Mesenteric fat pad (tissue), 1 donor: ENCODE data around the gene SRSF7. TPM values are rescaled to one million over a fixed set of nuclear protein-coding genes. Genes with fewer than 3 reads are reported as not detected.

Source experiments
- DNase-seq: peaks from one replicate; pipeline ENCODE4 v3.0.0-alpha.2; 2020; ENCODE audit warnings: low spot score
- total RNA-seq: library from RNA; stranded (reverse); fragmentation: NEBNext Ultra II Directional; extraction: Animal tissue kit (Norgen Biotek cat#: 25700); gene quantifications from one replicate; pipeline ENCODE4 v1.2.1, GENCODE V29; 2021
- donor health status: DM: yes; HTN: yes; CAD: no.

Gene SRSF7
- total RNA-seq, 1 donor from 2014 or later, result 151 TPM

GRCh38 chr2:38754506-38754905 lies 3.3 kb upstream of the SRSF7 start:
- DNase-seq, result no peak

DNA sequence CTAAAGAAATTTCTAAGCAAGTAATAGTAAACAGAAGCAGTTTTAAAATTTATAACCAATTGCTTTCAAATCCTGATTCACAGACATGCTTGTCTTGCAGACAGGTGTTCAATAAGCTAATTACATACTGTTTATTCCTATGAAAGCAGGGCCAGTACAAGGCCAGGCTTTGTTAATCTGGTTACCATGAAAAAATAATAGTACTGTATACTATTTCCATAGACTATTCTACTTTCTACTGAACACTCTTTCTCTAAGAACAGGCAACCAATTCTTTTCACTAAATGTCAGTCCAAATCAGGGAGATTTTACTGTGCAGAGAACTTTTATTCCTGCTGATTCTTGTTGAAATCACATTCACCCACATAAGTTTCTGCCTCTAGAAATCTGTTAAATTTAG lies 2.9 kb upstream of the SRSF7 start:
- DNase-seq, result no peak

DNA sequence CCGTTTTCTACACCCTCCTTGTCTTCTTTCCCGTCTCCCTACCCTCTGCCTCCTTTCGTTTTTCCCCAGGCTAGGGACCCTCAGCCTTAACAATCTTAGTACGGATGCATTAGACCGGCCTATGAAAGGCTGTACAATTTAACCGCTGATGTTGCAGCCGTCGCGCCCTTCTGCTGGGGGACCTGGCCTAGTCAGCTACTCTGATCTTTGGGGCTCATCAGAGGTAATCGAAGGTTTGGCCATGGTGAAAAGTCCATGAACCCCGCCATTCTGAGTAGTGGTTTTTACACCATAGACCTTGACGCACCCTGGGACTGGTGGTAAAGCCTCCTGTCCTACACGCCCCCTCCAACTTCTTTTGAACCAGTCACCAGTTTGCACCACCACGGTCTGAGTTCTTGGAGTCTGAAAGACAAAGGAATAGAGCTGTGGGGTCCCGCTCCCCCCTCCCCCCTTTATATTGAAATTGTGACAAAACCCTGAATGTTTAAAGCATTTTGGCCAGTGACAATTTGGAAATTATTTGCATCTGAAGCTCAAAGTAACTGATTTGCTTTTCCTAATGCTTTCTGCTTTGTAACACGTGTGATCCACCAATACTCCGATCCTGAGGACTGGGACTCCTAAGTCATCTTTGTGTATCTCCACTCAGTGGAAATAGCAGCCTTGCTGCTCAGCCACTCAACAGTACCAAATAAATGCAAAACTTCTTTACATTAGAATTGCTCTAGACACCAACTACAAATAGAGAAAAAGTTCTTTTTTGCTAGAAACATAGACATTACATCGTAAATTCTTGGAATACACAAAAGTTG lies 642 bp upstream of the SRSF7 start:
- peak; percentile 75 for DNase-seq

GRCh38 chr2:38750011-38750890 lies 910 bp downstream of the SRSF7 start:
- DNase-seq, result peak; percentile 89

GRCh38 chr2:38748943-38749804 lies 2.0 kb downstream of the SRSF7 start:
- DNase-seq, result no peak

DNA sequence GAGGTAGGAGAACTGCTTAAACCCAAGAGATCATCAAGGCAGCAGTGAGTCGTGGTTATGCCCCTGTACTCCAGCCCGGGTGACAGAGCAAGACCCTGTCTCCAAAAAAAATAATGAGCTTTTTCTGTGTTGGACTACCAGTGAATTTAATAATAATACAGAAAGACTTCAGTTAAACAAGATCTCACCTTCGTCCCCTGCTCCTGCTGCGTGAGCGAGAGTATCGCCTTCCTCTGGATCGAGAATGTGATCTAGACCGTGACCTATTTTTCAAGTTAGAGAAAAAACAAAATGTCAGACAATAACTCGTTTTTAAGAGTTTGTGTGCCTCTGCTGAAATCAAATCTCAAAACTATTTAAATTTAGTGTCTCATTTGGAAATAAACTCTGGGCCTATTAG lies 2.8 kb downstream of the SRSF7 start:
- DNase-seq, result no peak

GRCh38 chr2:38747819-38748218 lies 3.3 kb downstream of the SRSF7 start:
- DNase-seq, result no peak

GRCh38 chr2:38747007-38747424 lies 4.1 kb downstream of the SRSF7 start:
- no peak for DNase-seq

DNA sequence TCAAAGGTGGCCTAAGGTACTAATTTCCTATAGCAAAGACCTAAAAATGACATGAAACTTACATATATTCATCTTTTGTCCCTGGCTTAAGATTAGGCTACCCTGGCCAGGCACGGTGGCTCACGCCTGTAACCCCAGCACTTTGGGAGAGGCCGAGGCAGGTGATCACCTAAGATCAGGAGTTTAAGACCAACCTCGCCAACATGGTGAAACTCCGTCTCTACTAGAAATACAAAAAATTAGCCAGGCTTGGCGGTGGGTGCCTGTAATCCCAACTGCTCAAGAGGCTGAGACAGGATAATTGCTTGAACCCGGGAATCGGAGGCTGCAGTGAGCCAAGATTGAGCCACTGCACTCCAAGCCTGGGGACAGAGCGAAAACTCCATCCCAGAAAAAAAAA lies 5.9 kb downstream of the SRSF7 start:
- DNase-seq, result no peak

GRCh38 chr2:38744399-38744780 lies 6.8 kb downstream of the SRSF7 start:
- no peak for DNase-seq

- no peak for DNase-seq
These were observed 7.3 kb downstream of the SRSF7 start for GRCh38 chr2:38743672-38744398.

GRCh38 chr2:38742797-38743559 lies 8.2 kb downstream of the SRSF7 start:
- DNase-seq, result no peak

DNA sequence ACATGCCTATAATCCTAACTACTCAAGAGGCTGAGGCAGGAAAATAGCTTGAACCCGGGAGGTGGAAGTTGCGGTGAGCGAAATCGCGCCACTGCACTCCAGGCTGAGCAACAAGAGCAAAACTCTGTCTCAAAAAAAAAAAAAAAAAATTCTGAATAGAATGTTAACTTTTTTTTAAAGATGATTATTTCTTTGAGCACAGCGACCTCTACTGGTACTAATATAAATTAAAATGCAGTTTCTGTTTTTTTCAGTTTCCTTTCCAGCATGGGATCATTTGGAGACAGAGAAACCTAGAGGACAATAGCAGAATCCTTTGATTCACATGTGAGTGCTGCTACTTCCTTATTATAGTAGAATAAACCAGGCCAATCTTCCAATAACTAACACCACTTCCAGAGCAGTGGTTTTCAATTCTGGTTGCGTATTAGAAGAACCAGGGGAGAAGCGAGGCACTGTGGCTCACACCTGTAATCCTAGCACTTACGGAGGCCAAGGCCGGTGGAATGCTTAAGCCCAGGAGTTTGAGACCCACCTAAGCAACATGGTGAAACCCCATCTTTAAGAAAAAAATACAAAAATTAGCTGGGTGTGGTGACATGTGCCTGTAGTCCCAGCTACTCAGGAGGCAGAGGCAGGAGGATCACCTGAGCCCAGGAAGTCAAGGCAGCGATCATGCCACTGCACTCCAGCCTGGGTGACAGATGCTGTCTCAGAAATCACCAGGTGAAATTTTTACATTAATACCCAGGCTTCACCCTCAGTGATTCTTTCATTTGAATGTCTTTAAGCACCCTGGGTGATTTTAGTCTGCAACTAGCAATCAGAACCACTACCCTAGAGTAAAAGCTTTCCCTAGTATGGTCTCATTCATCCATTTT lies 10.1 kb downstream of the SRSF7 start:
- DNase-seq, result no peak

GRCh38 chr2:38739524-38739923 lies 11.6 kb downstream of the SRSF7 start:
- DNase-seq, result no peak

GRCh38 chr2:38737925-38738324 lies 13.2 kb downstream of the SRSF7 start:
- DNase-seq, result peak; percentile 86

DNA sequence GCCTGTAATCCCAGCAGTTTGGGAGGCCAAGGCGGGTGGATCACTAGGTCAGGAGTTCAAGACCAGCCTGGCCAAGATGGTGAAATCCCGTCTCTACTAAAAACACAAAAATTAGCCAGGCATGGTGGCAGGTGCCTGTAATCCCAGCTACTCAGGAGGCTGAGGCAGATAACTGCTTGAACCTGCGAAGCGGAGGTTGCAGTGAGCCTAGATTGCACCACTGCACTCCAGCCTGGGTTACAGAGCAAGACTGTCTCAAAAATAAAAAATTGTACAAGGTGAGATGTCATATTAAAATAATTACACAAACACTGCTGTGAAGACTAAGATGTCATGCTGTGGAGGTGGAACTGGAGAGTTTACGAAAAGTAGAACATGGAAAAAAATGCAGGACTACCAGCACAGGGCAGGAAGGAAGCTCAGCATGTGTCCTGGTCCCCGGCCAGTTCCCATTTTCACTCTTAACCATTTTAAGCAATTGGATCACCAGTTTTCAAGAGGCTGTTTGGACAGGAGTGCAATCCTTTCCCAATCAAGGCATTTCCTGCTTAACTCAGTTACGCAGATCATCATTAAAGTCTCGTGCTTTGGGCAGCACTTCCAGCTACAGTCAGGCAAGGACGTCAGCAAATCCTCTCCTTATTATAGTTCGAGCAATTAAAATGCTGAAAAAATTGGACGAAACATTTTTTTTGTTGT lies 14.0 kb downstream of the SRSF7 start:
- DNase-seq, result peak; percentile 75

GRCh38 chr2:38735999-38736320 lies 15.2 kb downstream of the SRSF7 start:
- DNase-seq, result peak; percentile 73

GRCh38 chr2:38734299-38735058 lies 16.7 kb downstream of the SRSF7 start:
- no peak for DNase-seq
